NCI-H2196 treated with DMSO at 0.1 percent for 48 hours (cell line): ENCODE results near the gene EPB41L5.
A peak's percentile ranks its signal among the peaks of the same experiment; 100 is the strongest.
"Not testable (repeated sequence)": the region's sequence is repeated elsewhere in the genome, so short reads cannot be mapped to it uniquely, and the experiment has no call there.

Source experiments
- DNase-seq: peaks from one replicate; lab custom pipeline; 2025; ENCODE audit not compliant: unreplicated experiment; lab: John Stamatoyannopoulos, UW

EPB41L5 gene

GRCh38 chr2:120012771-120013596 lies at the start of gene EPB41L5:
Gene EPB41L5, plus strand, starts transcription at chr2:120013077. Its CDS starts 6,008 bp downstream, at chr2:120019085.
- DNase-seq = peak; percentile 68

DNA sequence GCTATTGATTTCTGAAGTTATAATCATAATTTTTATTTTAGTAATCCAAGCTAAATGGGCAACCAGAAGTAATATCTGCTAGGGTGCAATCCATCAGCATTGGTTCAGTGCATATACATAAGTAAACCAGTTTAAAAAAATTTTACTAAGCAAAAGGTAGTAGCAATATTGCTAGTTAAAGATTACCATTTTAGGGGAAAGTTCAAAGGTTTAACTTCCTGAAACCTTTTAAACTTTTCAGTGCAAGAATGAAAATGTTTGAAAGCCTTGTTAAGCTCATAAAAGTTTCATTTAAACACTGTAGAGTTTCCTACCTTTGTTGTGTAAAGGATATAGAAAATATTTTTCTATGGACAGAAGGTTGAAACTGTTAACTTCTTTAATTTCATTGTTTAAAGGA lies 31.0 kb upstream of the EPB41L5 start:
- no peak for DNase-seq

DNA sequence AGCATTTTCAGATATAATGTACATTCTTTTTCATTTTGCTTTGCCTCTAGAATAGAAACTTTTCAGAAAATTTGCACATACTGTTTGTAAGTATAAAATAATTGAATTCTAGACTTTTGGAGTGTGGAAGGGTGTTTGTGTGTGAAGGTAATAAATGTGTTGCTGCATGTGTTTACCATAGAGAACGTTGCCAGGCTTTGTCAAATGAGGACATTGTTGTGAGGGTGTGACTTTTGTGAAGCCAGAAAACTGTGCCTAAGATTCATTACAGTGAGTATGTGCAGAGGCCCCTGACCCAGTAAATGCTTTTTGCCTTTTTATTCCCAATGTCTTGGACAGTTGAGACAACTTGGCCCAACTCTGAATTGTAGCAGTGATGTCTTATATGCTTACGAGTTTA lies 30.4 kb upstream of the EPB41L5 start:
- DNase-seq = no peak

- DNase-seq = no peak
Observed at GRCh38 chr2:119983108-119983507, 29.8 kb upstream of the EPB41L5 start.

DNA sequence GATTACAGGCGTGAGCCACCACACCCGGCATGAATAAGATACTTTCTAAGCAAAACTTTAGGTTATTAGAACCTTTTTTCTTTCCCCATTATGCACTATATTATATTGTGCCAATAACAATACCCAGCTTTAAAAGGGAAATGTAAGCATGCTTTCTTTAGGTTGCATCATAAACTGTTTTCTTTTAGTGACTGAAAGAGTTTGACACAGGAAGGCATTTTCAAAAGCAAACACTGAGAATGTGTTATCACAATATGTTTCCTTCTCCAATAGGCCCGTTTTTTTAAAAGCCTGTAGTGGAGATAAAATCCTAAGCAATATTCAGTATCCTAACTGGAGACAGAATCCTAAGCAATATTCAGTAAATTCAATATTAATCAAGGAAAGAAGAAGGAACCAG lies 16.7 kb upstream of the EPB41L5 start:
- no peak for DNase-seq

DNA sequence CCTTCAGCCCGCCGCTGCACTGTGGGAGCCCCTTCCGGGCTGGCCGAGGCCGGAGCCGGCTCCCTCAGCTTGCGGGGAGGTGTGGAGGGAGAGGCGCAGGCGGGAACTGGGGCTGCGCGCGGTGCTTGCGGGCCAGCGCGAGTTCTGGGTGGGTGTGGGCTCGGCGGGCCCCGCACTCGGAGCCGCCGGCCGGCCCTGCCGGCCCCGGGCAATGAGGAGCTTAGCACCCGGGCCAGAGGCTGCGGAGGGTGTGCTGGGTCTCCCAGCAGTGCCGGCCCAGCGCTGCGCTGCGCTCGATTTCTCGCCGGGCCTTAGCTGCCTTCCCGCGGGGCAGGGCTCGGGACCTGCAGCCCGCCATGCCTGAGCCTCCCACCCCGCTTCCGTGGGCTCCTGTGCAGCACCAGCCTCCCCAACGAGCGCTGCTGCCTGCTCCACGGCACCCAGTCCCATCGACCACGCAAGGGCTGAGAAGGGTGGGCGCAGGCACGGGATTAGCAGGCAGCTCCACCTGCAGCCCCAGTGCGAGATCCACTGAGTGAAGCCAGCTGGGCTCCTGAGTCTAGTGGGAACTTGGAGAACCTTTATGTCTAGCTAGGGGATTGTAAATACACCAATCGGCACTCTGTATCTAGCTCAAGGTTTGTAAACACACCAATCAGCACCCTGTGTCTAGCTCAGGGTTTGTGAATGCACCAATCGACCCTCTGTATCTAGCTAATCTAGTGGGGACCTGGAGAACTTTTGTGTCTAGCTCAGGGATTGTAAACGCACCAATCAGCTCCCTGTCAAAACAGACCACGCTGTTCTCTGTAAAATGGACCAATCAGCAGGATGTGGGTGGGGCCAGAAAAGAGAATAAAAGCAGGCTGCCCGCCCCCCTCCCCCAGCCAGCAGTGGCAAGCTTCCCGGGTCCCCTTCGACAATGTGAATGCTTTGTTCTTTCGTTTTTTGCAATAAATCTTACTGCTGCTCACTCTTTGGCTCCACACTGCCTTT lies 15.7 kb upstream of the EPB41L5 start:
- DNase-seq = not testable (repeated sequence)

GRCh38 chr2:120001471-120001870 lies 11.4 kb upstream of the EPB41L5 start:
- no peak for DNase-seq

GRCh38 chr2:120004254-120004653 lies 8.6 kb upstream of the EPB41L5 start:
- DNase-seq = no peak

DNA sequence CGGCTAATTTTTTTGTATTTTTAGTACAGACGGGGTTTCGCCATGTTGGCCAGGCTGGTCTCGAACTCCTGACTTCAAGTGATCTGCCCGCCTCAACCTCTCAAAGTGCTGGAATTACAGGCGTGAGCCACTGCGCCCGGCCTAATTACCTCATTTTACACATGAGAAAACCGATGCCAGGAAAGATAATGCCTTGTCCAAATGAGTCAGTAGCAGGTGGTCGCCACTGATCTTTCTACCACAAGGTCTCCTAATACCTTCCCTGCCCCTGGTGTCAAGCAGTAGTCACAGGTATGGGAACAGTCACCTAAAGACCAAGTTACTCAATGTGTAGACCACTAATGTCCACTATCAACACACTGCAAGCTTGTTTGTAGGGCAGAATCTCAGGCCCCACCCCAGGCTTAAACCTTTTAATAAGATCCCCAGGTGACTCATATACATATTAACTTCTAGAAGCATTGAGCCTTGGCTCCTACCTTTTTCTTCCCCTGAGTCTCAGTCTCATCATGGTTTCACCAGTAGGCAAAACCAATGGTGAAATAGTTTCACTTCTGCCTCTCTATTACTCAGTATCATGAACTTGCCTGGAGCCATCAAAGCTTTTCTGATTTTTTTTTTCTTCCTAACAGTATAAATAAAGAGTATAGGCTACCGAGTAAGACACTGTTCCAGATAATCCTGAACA lies 6.9 kb upstream of the EPB41L5 start:
- no peak for DNase-seq

- DNase-seq = no peak
Observed at GRCh38 chr2:120007851-120008250, 5.0 kb upstream of the EPB41L5 start.

GRCh38 chr2:120012363-120012762 lies 514 bp upstream of the EPB41L5 start:
- peak; percentile 31 for DNase-seq

GRCh38 chr2:120013597-120014223 lies 833 bp downstream of the EPB41L5 start:
- DNase-seq = no peak

DNA sequence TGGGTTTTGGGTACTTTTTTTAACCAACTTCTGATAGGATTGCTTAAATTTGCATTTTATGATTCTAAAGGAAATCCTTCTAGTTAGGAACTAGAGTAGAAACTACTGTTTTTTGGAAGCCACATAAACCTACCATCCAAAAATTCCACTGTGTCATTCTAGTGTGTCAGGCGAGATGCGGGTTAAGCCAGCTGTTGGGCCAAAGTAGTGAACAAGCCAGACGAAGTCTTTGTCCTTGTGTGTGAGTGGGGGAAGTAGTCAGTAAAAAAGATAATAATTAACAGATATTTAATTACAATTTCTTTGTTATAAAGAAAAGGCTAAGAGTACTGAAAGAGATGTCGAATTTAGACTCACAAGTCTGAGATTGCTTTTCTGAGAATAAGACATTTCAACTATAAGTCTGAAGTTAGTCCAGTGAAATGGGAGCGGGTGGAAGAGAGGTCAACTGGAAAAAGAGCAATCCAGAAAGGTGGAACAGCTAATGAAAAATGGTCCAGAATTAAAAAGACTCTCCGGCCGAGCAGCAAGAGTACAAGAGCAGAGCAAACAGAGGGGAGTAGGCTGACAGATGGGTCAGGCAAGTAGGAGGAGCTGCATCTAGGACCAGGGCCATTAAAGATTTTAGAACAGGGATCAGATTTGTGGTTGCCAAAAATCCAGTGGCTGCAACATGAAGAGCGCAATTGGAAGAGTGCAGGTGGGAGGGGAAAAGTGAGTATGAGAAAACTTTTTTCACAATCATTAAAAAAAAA lies 1.5 kb downstream of the EPB41L5 start:
- no peak for DNase-seq

DNA sequence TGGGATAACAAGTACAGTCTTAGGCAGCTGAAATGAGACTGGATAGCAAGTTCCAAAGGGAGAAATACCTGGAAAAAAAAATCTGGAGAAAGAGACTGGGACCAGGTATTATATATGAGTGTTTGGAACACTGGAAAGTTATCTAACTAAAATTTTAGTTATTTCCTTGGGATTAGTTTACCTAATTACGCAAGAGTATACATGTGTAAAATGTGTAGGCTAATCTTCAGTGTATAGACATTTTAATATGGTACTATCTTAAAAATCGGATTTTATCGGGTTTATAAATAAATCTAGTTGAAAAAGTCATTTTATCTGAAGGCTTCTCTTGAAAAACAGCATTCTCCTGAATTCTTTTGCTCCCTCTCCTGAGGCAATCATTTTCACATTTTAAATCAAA lies 3.9 kb downstream of the EPB41L5 start:
- DNase-seq = no peak

DNA sequence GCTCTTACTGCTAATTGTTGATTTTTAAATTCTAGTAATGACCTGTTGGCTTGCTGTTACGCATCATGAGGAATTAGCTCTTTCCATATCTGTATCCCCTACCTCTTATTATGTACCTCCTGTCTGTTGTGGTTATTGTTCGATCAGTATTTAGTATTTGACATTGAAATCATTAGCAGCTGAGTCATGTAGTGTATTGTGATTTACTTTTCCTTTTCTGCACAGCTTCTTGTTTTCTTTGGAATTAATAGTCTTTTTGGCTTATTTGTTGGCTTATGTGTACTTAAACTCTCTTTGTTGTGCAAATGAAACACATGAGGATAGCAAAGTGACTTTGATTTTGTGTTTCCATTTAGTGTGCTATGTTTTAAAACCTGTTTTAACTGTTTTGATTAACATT lies 4.3 kb downstream of the EPB41L5 start:
- DNase-seq = no peak

- DNase-seq = no peak
Observed at GRCh38 chr2:120018549-120018948, 5.7 kb downstream of the EPB41L5 start.

GRCh38 chr2:120020554-120020953 lies 7.7 kb downstream of the EPB41L5 start:
- no peak for DNase-seq

DNA sequence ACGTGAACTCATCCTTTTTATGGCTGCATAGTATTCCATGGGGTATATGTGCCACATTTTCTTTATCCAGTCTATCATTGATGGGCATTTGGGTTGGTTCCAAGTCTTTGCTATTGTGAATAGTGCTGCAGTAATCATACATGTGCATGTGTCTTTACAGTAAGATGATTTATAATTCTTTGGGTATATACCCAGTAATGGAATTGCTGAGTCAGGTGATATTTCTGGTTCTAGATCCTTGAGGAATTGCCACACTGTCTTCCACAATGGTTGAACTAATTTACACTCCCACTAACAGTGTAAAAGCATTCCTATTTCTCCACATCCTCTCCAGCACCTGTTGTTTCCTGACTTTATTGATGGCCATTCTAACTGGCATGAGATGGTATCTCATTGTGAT lies 9.6 kb downstream of the EPB41L5 start:
- DNase-seq = not testable (repeated sequence)

GRCh38 chr2:120026890-120027289 lies 14.0 kb downstream of the EPB41L5 start:
- no peak for DNase-seq

DNA sequence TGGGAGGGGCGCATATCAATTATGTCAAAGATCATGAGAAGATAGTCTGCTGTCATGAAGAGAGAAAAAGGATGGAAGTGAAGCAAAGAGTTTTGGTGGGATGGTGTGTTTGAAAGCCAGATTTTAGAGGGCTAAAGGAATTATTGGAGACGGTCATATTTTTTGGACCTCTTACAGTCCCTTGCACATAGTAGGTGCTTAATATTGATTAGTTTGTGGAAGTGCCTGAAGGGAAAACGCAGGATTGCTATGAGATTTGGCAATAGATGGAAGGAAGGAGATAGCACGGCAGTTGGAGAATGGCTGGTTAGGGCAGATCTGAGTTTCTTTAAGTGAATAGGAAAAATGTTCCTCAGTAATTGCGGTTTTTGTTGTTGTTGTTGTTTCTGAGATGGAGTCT lies 15.9 kb downstream of the EPB41L5 start:
- no peak for DNase-seq
